NOMO-1 (cell line): ENCODE data around the gene CARD19.

ENCODE experiments used
- DNase-seq, 2 experiments: peaks; one replicate each; lab custom pipeline; 2025; ENCODE audit not compliant: unreplicated experiment in 2 of 2; lab: John Stamatoyannopoulos, UW

The CARD19 gene

DNA sequence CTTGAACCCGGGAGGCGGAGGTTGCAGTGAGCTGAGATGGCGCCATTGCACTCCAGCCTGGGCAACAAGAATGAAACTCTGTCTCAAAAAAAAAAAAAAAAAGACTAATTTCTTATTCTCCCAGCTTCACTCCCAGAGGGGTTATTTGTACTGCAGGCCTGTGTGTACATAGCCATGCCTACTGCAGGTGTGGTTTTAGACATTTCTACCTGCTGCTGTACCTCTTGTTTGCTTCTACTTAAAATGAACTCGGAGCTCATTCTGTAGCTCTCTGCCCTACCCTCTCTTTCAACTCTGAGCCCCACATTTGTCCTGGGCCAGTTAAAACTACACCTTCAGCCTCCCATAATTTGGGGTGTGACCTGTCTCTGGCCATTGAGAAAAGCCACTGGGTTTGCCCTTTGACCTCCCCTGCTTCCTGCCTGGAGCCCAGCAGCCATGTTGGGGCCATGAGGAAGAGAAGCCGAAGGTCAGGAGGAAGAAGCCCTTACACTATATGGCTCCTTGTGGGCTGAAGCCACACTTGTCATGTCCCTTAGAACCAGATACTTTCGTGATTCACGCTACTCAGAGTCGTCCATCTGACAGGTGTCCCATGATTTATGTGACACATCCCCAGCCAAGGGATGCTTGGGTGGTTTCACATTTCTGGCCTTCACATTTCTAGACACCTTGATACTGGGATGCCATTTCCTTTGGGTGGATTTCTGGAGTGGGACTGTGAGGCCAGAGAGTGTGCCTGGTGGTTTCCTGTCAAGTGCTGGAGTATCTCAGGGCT is 9.4 kb upstream of the CARD19 start:
- DNase-seq, result no peak

DNA sequence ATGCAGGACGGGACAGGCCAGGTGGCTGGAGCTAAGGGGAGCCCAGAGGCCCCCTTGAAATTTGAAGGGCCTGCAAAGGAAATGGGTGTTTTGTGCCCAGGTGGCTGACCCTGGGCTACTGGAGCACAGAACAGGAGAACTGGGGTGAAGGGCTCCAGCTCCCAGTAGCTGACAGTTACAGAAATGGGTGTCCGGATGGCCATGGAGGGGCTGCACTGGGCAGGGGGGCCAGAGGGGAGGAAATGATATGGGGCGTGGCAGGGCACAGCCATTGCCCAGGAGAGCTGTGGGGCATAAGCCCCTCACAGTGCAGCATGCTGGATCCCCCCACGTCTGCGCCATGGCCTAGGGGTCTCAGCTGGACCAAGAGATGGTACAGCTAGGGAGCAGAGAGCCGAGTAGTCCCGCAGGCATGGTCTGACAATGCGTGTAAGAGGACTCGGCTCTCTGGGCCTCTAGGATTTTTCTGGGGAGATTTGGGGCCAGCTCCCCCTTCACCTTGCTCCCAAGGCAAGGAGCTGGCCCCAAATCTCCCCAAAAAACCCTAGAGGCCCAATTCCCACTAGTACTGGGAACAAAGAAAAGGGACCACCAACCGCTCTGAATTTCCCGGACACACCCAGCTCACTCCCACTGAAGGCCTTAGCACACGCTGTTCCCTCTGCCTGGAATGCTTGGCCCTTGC is 7.9 kb upstream of the CARD19 start:
- DNase-seq, result no peak

DNA sequence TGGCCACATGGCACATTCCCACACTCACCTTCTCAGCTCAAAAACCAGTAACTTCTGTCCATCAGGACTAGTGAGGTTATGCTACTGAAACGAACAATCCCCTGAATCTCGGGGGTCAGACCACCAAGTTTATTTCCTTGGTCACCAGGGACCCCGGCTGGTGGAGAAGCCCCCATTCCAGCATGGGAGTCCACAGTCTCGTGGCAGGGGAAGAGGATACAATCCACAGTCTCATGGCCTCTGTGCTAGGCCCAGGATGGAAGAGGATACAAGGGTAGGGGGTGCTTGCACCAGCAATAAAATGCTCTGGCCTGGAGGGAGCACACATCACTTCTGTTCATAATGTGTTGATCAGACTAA is 7.4 kb upstream of the CARD19 start:
- no peak for DNase-seq

DNA sequence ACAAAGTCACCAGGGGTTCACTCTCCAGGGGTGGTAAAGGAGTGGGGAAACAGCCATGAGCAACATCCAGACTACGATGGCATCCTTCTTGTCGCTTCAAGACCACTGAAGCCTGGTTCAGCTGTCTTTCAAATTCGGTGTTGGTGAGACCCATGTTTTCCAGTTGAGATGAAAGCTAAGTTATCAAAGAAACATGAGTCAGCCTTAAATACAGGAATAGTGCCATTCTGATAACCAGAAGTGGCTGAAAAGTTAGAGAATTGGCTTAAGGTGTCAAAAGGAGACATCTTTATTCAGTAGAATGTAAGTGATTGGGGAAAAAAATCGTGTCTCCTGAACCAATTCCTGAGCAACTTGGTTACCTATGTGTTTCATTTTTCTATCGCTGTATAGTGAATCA is 7.0 kb upstream of the CARD19 start:
- DNase-seq, result no peak

DNA sequence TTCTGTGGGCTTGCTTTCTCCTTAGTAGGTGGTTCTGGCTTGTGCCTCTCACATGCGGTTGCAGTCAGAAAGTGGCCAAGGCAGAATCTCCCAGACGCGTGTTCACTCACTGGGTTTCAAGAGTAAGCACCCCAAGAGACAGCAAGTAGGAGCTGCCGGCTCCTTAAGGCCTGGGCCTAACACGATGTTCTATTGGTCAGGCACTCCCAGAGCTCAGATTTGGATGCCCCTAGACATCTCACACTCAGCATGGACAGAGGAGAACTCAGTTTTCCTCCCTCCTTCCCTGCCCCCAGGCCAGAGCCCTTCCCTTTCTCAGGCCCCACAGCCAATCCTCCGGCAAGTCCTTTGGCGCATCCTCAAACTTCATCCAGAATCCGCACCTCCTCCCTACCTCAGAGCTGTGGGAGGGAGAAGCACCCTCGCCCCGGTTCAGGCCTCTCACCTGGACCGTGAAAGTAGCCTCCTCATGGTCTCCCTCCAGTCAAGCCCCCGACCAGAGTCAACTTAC is 6.5 kb upstream of the CARD19 start:
- DNase-seq, result no peak

DNA sequence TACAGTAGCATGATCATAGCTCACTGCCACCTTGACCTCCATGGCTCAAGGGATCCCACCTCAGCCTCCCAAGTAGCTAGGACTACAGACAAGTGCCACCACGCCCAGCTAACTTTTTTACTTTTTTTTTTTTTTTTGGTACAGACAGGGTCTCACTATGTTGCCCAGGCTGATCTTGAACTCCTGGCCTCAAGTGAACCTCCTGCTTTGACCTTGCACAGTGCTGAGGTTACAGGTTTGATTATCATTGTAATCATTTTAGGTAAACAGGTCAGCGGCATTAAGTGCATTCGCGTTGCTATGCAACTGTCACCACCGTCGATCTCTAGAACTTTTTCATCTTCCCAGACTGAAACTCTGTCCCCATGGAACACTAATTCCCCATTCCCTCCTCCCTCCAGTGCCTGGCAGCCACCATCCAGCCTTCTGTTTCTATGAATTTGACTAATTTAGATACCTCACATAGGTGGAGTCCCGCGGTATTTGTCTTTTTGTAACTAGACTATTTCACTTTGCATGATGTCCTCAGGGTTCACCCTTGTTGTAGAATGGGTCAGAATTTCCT is 5.8 kb upstream of the CARD19 start:
- no peak for DNase-seq

DNA sequence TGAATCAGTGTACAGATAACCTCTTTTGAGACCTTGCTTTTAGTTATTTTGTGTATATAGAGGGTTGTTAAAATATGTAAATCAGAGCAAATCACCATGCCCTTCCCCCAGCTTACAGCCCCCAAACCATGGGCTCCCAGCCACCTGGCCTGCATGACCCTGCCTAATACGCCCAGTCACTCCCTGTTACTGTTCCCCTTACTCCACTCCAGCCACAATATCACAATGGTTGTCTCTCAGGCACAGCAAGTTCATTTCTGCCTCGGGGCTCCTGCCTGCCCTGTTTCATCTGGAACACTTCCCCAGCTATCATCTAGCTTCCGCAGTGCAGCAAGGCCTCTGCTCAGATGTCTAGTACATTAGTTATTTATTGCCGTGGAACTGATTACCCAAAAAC is 5.0 kb upstream of the CARD19 start:
- DNase-seq, result no peak

DNA sequence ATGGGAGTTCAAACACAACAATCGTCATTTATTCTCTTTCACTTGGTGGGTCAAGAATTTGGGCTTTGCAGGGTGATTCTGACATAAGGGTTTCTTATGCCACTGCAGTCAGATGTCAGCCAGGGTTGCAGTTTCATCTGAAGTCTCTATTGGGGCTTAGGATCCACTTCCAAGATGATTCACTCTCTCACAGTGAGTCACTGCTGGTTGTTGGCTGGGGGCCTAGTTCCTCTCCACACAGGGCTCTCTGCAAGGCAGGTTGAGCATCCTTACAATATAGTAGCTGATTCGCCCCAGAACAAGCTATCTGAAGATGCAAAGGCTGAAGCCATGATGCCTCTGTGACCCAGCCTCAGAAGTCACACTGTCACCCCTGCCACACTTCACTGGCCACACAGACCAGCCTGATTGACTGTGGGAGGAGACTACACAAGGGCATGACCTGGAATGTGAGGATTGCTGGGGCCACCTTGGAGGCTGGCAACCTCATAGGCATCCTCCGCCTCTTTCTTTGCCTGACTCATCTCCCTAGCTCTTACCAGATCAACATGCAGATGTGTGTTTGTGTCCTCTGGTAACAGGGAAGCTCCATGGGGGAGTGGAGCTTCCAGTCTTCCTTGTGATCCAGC is 4.5 kb upstream of the CARD19 start:
- DNase-seq, result peak in 1 of 2 experiments; percentile 12

DNA sequence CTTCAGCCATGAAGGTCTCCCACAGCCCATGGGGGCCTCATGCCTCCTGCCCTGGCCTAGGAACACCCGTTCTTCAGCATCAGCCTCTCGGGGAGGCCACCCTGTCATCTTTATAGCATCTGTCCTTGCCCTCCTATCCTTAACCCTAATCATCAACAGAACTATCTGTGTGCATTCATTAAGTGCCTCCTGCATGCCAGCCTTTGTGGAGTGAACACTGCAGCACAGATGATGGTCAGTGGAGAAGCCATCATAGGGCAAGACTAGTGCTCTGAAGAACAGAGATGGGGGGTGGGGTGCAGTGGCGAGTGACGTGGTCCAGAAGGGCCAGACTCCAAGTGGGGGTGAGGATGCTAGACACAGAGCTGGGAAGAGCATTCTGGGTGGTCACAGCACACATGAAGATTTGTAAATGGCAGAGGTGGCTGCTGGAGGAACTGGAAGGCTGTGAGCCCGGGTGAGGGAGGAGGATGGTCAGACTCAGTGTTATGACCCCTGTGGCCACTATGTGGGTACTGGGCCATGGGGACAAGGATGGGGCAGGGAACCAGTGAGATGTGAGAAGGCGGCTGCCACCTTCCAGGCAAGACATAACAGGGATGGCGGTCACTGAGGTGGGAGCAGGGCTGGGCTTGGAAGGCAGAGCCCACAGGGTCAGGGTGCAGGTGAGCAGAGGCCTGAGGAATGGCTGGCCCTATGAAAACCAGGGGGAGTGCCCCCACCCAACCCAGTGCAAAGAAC is 3.6 kb upstream of the CARD19 start:
- no peak for DNase-seq

DNA sequence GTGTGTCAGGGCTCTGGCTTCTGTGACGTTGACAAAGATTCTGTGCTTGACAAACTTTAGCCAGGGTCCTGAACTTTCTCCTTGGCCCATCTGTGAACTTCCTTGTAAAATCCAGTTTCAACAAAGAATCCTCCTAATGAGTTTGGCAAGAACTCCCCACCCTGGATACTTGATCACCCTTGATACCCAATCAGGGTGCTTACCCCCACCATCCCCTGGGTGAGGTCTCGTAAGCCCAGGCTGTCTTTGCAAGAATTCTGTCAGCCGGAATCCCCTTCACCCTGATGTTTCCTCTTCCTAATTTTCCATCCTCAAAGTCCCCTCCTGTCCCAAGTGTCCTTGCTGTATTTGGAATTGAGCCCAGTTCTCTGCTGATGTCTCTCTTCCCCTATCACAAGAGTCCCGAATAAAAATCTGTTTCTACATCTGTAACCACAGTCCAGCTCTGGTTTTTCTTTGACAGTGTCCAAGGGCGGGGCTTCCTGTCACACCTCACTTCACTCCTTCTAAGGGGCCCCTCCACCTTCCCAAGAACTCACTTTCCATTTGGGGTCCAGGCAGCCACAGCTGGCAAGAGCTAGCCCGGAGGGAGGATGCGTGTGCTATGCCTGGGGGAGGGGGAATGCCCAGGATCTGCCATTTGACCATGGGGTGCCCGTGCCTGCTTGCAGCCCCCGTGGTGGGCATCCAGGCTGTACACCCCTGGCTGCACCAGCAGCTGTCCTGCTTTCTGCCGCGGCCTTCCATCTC is 2.7 kb upstream of the CARD19 start:
- DNase-seq, result peak in 1 of 2 experiments; percentile 14

DNA sequence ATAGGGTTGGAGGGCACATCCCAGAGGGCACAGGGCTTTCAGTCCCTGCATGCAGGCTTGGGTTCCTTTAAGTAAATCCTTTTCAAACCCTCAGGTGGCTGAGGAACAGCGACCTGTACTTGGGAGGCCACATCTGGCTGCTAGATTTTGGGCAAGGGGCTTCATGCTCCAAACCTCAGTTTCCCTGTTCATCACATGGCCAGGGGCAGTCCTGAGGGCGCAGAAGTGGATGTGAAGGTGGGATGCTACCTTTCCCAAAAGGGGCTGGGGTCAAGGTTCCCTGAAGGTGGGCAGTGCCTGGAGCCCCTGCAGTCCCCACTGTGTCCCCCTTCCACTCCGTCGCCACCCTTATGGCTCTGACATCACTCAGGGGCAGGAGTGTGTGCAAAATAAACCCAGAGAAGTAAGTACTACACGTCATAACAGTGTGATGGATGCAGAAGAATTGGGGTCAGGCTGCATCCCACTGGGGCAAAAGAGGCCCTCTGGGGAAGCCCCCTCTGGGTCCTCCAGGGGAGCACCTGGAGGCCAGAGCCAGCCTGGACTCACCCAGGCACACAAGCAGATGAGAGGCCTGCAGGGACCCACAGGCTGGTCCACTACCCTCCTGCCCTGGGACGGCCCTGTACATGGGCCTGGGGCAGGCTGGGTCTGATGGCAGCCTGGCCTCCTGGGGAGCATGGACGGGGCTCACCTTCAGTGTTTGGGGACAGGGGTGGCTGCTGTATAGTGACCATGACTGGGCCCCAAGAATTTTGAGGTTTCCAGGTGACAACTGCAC is 1.9 kb upstream of the CARD19 start:
- no peak for DNase-seq

DNA sequence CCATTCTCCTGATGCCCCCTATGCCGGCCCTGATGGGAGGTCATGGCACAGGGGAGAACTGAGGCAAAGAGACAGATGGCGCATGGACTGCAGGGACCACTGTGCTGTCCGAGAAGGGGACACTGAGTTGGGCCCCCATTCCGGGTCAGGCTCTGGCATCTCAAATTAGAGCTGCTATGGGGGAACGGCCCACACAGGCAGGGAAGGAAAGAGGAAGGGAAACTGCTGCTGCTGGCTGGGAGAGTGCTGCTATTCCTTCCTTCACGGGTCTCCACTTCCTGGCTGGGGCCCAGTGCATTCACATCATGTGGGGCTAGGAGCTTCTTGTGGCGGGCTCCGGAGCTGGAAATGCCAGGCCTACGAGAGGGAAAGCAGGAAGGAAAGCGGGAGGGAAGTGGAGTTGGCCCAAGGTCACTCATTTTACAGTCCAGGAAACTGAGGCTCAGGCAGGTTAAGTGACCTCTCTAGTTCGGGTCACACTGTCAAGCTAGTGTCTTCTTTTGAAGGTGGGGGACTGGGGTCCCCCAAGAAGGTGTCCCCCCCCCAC is 1.3 kb upstream of the CARD19 start:
- DNase-seq, result peak; percentile 86 to 88

DNA sequence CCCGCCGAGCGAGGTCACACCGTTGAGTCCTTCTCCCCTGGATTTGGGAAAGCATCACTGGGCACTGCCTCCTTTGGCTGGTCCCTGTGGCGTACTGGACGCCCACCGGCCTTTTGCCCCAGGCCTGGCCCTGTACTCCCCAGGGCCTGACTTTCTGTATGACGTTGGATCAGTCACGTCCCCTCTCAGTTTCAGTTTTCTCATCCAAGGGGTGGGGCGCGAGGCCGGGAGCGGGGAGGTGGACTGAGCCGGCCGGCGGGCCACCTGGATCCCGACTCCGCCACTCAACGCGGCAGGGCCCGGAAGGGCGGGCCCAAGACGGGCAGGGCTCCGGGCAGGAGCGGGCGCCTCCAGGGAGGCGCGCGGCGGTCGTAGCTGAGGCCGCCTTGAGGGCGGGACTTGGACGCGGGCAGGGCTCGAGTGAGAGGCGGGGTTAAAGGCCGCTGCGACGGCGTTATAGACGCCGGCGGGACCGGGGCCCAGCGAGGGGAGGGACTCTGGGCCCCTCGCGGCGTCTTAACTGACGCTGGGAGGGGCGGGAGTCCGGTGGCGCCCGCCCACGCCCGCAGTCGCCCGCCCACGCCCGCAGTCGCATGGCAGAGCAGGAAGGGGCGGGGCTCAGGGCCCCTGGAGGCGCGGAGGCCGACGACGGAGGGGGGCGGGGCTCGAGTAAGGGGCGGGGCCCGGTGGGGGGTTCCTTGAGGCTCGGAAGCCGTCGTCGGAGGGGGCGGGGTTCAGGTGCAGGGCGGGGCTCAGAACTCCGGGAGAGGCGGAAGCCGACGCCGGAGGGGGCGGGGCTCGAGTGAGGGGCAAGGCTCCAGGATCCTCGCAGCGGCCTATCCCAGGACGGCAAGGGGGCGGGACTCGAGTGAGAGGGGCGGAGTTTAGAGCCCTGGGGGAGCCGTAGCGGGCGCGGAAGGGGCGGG is 549 bp upstream of the CARD19 start:
- DNase-seq, result peak; percentile 99 to 100

DNA sequence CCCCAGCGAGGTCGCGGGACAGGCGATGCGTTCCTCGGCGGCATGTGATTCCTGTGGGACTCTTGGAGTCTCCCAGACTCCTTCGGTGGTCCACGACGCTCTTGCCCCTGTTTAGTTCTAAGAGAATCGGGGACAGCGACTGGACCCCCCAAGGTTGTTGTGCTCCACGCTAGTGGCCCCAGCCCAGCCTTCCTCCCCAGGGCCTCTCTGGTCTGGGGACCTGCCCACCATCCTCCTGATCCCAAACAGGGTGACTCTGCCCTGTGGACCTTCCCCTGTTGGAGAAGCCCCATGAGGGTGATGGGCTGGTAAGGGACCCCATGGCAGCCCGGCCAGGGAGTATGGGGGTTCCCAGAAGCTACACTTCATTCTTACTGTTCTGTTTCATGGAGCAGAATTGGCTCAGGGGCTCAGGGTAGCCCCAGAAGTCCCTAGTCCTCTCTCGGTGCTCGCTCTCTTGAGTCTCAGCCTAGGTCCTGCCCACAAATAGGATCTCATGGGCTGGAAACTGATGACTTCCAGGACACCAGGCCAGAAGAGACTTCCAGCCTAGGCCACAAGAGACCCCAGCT is 880 bp downstream of the CARD19 start:
- no peak for DNase-seq

DNA sequence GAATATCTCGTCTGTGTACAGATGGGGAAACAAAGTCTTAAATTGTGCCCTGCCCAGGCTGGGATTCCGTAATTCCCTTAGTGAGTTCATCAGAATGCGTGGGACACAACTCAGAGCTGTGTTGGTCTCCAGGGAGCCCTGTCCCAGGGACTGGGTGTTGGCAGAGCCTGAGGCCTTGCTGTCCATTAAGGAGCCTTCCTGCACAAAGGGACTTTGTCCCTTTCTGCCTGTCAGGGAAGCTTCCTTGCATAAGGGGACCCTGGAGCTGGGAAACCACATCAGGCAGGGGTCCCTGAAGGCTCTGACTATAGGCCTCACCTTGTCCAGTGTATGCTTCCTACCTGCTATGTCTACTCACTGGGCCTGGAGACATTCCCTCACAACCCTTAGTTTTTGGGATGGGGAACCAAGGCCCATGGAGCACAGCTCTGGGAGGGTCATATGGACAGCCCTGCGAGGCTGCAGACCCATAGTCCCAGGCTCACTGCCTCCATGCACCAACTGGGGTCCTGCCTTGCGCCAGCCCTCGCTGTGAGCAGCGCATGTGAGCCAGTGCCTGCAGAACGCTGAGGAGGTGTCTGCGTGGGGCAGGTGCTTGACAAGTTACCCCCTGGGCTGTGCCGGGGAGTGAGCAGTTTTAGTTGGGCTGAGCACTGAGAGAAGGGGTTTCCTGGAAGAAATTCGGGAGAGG is 1.6 kb downstream of the CARD19 start:
- DNase-seq, result no peak

DNA sequence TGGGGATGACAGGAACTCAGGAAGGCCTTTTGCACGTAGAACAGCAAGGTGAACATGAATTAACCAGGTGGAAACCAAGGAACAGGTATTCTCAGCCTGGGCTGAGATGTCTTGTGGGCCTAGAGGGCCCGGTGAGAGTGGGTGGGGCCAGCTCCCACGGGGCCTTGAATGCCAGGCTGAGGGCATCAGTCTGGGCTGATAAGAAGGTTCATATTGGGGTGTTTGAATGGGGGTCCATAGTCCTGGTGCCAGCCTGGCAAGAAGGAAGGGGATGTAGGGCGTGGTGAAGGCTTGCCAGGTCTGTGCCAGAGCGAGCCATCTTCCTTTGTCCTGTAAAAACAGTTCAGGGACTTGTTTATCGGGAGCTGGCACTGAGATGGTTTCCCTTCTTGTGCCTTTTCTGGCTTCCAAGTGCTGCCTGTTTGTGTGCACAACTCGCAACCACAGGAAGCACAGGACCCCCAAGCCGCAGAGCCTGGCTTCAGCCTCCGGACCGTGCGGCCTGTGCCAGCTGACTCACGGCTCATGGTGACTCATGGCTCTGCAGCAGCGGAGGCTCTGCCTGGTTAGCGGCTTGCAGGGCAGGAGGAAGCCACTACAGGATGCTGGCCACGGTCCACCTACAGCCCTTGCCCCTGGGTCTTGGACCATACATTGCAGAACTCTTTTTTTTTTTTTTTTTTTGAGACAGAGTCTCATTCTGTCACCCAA is 2.4 kb downstream of the CARD19 start:
- peak; percentile 86 to 88 for DNase-seq
